GM18907 (cell line): ENCODE data around the gene ADAM12.
"Not testable (repeated sequence)": the region's sequence is repeated elsewhere in the genome, so short reads cannot be mapped to it uniquely, and the experiment has no call there.

Experiments used
- ATAC-seq: cut with Tn5 transposase; IDR thresholded peaks from one replicate; pipeline ENCODE4 v1.9.1; 2021; ENCODE audit warnings: mild to moderate bottlenecking, moderate library complexity; ENCODE audit not compliant: unreplicated experiment

Gene ADAM12

DNA sequence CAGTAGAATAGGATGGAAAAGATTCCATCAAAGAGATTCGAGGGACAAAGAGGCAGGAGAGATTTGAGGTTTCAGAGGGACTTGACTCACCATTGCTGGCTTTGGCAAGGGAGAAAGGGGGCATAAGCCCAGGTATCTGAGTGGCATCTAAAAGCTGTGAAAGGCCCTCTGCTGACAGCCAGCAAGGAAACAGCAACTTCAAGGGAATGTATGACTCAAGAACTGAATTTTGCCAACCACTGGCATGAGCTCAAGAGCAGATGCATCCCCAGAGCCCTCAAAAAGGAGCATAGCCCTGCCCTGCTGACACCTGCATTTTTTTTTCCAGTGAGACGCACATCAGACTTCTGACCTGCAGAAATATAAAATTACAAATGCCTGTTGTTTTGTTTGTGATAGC is 19.6 kb upstream of the ADAM12 start:
- no peak for ATAC-seq

- no peak for ATAC-seq
Observed at GRCh38 chr10:126405239-126405775, 17.0 kb upstream of the ADAM12 start.

DNA sequence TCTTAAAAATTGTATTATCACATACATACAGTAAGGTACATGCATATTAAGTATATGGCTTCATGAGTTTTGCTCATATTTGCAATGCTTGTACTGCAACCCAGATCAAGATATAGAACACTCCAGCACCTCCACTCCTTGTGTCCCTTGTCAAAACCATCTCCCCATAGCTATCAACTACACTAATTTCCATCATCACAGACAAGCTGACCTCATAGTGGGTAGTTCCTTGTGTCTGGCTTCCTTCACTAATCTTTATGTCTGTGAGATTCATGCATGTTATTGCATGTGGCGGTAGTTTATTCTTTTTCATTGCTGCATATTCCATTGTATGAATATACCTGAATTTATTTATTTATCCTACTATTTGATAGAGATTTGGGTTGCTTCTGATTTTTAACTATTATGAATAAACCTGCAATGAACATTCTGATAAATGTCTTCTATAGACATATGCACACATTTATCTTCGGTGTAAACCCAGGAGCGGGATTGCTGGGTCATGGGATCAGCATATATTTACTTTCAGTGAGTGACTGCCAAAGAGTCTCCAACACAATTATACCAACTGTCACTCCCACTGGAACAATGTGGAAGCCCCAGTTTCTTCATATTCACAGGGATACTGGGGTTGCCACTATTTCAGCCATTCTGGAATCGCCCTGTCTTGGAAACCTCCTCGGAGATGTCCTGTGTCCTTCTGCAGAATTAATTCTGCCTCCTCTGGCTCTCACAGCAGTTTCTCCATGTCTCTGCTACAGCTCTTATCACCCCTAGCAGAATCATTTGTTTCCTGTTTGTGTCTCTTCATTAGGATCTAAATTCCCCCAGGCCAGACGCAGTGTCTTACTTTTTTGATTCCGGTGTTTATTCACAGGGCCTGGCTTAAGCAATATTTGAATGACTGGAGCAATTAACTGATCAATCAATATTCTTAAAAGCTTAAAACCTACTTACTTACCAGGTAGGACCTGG is 14.7 kb upstream of the ADAM12 start:
- no peak for ATAC-seq

GRCh38 chr10:126400641-126401040 is 12.4 kb upstream of the ADAM12 start:
- ATAC-seq, result no peak

GRCh38 chr10:126398924-126399323 is 10.6 kb upstream of the ADAM12 start:
- no peak for ATAC-seq

- ATAC-seq, result no peak
Observed at GRCh38 chr10:126398383-126398743, 10.1 kb upstream of the ADAM12 start.

DNA sequence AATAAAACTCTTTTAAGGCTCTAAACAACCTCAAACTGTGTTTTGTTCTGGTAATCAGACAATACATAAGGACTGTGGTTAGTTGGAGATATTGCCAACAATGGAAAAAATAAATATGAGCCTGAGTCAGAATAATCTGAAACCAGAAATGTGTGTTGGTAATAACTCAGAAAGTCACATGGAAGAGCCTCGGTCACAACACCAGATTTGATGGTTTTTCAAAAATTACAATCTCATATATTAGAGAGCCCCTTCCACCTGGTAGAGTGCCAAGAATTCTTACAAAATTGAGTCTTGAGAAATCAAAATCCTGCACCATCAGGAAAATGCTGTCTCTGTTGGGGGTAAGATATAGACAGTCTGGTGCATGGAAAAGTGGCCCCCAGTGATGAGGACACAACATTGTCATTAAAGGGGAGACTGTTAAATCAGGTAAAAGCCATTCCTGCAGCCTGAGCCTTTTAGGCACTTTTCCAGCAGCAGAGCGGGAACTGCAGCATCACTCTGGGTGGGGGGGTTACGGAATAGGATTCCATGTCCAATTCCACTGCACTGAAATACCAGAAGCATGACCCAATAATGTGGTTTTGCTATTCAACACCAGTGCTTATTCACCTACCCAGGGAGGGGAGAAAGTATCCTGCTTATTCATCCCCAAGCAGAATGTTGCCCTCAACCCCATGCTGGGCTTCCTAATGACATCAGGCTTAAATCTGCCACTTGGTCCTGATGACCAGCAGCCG is 9.5 kb upstream of the ADAM12 start:
- ATAC-seq, result no peak

GRCh38 chr10:126397156-126397555 is 8.9 kb upstream of the ADAM12 start:
- no peak for ATAC-seq

DNA sequence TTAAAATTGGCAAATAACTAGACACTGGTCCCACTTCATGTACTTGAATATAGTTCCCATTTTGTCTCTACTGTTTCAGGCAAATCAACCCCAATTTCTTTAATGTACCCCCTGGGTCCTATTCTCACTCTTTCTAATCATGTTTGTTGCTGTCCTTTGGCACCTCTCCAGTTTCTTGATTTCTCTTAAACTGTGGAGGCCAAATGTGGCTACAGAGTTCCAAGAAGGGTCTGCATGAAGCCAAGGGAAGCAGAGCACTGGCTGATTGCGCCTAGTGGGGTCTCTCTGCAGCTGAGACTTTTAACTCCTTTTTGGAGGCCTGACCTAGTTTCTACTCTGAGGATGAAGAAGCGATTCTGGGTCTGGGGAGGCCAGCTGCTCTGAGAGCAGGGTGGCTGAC is 6.7 kb upstream of the ADAM12 start:
- ATAC-seq, result no peak

DNA sequence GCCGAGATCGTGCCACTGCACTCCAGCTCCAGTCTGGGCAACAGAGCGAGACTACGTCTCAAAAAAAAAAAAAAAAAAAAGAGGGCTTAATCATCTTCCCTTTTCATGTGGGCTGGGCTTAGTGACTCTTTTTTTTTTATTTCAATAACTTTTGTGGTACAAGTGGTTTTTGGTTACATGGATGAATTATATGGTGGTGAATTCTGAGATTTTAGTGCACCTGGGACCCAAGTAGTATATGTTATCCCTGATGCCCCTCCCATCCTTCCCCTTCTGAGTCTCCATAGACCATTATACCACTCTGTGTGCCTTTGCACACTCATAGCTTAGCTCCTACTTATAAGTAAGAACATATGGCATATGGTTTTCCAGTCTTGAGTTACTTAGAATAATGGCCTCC is 4.8 kb upstream of the ADAM12 start:
- ATAC-seq, result no peak

DNA sequence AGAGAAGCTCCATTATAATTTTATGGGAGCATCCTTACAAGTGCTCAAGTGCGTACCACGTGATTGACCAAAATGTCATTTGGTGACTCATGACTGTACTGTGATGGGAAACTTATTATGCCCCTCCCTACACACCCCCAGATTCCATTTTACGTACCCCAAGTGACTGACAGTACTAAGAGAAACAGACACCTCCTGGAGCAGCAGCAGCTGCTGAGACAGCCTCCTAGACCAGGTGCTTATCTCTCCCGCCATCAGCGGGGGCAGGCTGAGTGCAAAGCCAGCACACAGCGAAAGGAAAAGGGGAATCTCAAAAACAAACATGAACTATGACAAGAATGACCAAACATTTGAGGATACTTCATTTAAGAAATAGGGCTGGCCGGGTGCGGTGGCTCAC is 4.2 kb upstream of the ADAM12 start:
- no peak for ATAC-seq

- ATAC-seq, result no peak
Observed at GRCh38 chr10:126392068-126392467, 3.8 kb upstream of the ADAM12 start.

DNA sequence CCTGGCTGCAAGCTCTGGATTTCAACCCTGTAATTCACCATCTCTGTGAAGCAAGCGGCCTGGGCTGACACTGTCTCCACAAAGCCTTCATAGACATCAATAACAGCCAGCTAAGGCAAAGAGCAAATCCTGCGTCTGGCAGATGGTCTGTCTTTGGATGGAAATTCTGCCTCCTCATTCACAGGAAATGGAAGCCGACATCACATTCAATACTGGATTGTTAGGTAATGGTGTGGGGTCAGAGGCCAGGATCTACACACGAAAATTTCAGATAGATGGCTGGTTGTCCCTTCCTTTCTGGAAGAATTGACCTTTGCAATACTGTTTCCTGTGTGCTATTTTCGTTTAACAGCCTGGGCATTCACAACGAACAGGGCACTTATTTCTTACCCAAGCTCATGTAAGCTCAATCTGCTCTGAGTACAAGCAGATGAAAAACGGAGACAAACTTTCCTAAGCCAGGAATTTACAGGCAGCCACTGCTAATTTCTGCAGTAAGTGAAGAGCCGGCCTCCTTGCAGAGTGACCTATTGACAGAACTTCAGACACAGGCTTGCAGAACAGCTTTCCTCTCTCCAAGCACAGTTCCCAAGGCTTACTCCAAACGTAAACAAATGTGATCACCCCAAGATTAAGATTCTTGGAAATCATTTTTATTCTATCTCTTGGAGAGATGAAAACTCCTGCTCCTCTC is 3.1 kb upstream of the ADAM12 start:
- ATAC-seq, result no peak

- no peak for ATAC-seq
Observed at GRCh38 chr10:126390324-126390723, 2.0 kb upstream of the ADAM12 start.

DNA sequence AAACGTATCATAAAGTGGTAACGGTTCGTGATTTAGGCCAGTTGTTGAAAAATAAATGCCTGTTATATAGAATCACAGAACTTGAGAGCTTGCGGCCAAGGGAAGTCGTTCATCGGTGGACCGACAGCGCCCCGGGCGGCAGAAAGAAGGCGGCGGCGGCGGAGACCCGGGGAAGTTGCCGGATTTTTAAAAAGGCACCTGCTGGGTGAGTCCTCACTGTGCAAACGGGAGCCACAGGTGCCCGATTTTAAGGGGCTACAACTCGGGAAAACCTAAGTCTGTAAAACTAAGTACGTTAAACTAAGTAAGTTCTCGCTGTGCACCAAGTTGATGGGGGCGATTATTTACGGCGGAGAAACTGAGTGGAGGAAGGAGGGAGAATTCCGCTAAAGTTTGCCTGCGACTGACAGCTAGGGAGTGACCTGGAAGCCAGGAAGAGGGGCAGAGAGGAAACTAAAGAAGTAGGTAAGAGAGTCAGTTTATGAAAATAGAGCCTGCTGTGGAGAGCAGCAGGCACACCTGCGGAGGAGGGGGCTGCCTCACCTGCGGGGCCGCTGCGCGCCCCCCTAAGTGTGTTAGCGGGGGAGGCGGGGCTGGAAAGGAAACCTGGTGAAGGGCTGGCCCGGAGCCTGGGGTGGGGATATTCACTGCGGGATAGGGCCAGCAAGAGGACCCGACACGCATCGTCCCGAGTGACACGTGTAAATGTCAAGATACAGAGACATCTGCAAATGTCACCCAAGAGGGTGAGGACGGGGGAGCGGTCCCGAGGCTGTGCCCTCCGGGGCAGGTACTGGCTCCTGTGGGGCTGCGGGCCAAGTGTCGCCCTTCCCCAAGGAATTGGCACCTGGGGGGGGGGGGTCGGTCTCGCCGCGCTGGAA is 996 bp downstream of the ADAM12 start:
- ATAC-seq, result no peak

GRCh38 chr10:126384269-126384873 is 3.9 kb downstream of the ADAM12 start:
- no peak for ATAC-seq

DNA sequence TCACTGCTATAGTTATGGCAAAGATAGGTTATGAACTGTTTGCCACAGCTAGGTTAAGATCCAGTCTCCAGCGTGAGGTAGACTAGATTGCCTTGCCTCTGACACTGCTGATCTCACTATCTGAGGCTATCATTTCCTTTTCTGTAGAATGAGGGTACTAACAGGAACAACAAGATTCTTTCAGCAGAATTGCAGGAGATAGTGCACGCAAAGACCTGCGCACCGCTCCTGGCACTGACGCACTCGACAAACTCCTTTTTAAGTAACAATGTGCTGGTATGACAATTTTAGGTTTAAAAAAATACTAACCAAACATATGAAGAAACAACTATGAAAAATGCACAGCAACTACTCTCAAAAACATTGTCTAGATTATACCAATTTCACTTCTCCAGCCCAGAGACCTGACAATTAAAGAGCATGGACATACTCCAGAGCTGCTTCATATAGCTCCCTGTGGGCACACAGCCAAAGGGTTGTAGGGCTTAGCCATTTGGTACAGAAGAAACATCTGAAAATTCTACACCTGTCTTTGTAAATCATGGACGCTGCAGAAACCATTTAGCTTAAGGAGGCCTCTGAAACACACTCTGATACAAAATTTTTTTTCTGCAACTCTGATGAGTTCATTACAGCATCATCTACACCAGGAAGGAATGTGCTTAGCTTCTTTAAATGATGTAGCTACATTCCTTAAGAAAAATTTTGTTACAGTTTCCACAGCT is 7.8 kb downstream of the ADAM12 start:
- no peak for ATAC-seq

- ATAC-seq, result not testable (repeated sequence)
Observed at GRCh38 chr10:126379166-126379565, 9.1 kb downstream of the ADAM12 start.

DNA sequence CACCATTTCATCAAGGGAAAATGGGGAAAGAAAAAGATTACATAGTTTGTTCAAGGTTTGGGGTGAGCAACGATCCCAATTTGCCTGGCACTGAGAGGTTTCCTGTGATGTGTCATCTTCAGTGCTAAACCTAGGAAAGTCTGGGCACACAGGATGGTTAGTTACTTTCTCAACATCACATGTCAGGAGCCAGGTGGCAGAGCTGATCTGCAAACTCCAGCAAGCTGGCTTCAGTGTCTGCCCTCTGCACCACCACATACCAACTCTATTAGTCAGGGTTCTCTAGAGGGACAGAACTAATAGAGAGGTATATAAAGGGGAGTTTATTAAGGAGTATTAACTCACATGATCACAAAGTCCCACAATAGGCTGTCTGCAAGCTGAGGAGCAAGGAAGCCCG is 11.3 kb downstream of the ADAM12 start:
- ATAC-seq, result no peak
